HS-27A (cell line): ENCODE results near the gene SKI.
A peak's percentile ranks its signal among the peaks of the same experiment; 100 is the strongest.

ENCODE experiments used
- DNase-seq: peaks from one replicate; pipeline ENCODE4 v3.0.0-alpha.2; 2012; ENCODE audit warnings: low read depth, missing footprints

SKI gene

DNA sequence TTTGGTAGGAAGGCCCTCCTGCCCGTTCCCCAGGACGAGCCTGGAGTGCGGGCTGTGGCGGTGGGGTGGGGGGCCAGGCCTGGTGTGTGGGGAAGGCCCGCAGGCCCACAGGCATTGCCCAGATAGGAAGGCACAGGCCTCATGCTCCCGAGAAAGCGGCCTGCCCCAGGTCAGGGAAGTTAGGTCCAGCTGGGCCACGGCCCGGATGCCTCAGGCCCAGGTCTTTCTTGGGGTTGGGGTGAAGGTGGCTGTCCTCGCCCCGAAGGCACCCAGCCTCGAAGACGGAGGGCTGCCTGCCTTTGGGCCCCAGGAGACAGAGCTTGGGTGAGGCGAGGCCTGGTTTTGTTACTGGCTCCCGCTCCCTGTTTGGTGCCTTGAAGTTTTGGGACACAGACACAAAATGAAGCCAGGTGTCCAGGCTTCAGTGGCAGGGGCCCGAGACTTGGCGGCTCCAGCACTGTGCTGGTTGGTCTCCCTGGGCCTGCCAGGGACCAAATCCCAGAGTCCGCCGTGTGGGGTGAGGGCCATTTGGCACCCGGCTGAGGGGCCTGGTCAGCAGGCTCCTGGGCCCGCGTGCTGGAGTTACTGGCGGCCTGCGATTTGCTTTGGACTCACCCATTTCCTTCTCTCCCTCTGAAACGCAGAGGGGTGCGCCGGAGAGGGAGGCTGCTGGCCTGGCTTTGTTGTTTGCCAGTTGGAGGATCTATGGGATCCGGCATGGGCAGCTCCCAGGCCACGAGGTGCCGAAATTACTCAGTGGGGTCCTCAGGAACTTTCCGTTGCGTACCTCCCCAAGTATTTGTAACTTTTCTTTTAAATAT is 2.0 kb downstream of the SKI start:
- peak; percentile 26 for DNase-seq

DNA sequence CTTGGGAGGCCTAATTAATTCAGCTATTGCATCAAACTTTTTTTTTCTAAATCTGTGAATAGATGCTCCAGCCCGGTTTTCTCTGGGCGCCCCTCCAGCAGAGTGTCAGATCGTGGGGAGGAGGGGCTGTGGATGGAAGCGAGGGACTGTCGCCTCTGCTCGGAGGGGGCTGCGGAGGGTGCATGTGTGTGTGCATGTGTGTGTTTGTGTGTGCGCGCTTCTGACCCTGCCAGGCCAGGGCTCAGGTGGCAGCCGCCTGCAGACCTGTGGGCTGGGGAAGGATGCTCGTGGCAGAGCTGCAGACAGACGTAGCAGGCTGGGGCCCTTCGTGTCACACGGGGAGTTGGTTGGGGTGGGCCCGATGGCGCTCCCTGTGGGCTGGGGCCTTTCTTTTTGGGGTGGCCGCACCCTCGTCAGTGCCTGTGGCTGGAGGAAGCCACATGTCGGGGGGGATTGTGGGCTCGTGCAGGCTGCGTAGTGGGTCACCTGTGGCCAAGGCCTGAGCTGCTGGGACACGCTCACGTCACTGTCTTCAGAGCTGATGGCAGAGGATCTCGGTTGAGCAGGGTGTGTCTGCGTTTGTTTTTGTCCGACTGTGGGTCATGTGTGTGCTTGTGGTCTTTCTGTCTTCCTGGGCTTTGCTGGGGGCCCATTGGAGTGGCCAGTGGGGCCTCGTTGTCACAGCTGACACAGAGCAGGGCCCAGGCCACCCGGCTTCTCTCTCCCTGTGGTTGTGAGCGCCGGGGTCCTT is 2.8 kb downstream of the SKI start:
- DNase-seq: no peak

DNA sequence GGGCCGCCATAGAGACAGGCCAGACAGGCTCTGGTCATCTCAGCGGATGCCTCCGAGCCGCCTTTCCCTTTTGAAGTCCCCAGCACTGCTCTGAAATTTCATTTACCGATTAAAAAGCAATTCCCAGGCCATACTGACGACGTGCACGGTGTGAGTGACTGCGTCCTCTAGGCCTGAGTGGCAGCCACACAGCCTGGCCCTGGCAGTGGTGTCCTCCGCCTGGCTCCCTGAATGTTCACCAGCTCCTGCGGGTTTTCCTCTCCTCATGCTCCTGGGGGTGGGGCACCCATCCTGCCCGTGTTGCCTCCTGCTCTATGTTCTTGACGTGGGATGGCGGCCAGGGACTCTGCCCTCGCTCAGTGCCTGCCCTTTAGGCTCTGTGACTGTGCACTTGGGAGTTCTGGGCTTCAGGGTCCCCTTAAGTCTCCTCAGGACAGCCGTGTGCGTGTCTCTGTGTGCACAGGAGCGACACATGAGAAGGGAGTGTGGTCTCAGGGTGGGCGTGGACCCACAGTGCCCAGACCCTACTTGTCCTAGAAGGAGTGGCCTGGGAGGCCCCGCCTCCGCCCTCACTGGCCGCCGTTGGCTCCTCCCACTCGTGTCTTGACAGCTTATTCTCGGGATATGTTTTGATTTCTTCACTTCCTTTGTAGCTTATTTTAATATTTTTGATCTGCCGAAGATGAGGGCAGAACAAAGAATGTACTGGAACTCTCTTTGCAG is 3.6 kb downstream of the SKI start:
- no peak for DNase-seq

DNA sequence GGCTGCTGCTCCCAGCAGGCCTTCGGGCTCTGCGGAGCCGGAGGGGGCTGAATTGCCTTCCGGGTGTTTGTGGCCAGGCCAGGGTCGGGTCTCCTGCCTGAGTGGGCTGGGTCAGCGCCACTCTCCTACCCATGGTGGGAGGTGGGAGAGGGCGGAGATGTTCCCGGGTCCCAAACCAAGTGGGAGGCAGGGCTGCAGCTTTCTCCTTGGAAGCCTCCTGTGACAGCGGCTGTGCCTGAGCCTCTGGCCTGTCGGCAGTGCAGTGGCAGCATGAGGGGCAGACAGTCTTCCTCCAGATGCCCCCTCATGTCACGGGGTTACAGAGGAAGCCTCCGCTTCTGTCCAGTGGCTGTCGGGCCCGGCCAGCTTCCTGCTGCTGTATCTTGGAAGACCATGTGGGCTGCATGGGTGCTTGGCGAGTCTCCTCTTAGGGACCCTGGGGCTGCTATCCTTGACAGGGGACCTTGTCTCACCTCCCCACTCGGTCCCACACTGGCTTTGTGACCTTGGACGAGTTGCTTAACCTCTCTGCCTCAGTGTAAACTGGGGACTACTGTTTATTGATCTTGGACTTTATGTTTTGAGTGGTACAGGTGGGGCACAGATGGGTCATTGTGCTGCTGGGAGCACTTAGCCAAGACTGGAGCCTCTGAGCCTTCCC is 4.3 kb downstream of the SKI start:
- DNase-seq: no peak

DNA sequence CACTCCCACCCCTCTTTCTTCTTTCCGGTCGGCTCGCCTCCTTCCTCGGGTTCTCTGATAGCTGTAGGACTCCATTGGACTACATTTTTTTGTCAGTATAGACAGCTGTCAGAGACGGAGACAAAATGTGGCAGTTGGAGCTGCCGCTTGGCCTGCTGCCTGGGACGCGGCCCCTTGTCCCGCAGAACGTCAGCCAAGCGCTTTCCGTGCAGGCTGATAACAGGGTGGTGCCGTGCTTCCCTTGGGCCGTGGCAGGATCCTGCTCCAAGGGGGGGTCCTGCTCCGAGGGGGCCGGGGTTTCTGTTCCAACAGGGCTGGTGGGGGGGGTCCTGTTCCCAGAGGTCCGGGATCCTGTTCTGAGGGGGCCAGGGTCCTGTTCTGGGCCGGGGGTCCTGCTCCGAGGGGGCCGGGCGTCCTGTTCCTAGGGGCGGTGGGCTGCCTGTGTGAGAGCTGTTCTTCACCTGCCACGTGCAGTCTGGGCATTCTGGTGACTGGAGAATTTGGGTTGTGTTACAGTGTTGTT is 4.9 kb downstream of the SKI start:
- DNase-seq: no peak

DNA sequence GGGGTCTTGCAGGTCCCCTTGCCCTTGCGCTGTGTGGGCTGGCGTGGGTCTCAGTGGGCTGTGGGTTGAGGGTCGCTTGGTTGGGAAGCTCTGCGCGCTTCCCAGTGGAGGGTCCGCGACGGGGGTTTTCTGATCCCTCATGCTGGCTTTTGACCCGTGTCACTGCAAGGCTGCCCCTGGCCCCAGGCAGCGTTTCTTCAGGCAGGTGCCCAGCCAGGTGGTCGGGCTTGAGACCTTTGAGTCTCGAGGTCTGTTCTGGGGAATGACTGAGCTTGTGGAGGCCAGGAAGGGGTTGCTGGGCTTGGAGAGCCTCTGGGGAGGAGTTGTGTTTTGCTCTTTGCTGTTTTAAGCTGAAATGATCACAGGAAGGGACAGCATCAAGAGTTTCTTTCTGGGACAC is 5.3 kb downstream of the SKI start:
- DNase-seq: no peak

DNA sequence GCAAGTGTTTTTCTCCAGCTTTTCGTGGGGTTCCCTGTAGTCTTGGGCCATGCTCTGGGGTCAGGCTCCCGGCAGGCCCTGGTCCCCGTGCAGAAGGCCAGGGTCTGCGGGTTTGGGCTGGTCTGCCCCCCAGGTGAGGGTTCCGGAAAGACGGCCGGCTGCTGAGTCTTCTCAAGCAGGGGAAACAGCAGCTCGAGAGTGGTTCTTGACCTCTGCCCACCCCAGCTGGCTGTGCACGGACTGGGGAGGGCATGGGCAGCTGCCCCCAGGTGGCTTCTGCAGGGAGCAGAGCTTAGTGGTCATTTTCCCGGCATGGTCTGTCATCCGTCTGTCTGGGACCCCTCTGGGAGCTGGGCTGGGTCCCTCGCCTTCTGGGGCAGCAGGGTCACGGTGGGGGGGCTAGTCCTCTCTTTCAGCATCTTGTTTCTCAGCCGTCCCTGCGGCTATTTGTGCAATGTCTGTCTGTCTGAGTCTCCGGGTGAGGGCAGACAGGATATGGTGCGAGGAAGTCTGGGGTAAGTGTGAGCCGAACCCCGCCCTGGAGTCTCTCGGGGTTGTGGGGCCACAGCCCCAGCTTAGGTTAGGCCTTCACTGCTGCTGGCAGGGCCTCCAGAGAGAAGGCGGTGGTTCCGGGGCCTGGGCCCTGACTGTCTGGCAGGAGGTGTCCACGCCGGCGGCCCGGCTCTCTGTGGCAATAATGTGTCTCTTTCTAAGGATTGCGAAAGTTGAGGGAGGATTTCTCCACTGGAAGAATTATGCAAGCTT is 6.1 kb downstream of the SKI start:
- DNase-seq: no peak

DNA sequence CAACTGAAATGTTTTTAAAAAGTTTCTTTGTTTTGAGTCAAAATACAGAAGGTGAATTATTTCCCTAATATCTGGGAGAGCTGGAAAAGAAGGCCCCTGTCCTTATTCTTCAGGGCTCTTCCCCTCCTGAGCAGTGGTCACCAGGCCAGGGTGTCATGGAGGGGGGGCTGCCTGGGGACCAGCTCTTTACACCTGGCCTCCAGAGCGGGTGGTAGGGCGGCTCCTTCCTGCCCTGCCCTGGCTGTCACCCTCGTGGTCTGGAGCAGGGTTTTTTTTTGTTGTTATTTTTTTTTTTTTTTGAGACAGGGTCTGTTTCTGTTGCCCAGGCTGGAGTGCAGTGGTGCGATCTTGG is 6.6 kb downstream of the SKI start:
- DNase-seq: no peak

DNA sequence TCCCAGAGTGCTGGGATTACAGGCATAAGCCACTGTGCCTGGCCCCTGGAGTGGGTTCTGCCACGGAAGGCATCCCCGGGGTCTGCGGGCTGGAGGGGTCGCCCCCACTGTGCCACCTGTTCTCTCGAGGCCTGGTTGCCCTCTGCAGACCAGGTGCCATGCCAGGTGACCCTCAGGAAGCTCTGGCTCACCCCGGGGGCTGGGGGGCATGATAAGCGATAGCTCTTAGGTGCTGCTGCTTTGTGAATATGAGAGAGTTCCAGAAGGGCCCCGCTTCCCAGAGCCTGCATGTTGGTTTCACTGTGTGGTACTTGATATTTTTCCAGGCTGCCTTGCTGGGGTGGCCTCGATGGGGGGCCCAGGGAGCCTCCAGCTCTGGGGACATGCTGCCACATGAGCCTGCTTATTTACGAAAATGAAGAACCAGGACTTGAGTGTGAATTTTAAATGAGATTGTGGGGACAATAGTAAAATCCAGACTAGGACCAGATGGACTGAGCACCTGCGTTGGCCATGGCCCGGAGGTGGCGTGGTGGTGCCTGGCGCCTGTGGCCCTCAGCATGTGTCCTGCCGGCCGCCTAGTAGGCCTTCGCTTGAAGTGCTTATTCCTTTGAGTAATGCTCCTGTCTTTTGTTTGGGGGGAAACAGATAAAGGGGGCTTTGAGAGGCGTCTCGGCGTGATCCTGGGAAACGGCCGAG is 7.3 kb downstream of the SKI start:
- no peak for DNase-seq

DNA sequence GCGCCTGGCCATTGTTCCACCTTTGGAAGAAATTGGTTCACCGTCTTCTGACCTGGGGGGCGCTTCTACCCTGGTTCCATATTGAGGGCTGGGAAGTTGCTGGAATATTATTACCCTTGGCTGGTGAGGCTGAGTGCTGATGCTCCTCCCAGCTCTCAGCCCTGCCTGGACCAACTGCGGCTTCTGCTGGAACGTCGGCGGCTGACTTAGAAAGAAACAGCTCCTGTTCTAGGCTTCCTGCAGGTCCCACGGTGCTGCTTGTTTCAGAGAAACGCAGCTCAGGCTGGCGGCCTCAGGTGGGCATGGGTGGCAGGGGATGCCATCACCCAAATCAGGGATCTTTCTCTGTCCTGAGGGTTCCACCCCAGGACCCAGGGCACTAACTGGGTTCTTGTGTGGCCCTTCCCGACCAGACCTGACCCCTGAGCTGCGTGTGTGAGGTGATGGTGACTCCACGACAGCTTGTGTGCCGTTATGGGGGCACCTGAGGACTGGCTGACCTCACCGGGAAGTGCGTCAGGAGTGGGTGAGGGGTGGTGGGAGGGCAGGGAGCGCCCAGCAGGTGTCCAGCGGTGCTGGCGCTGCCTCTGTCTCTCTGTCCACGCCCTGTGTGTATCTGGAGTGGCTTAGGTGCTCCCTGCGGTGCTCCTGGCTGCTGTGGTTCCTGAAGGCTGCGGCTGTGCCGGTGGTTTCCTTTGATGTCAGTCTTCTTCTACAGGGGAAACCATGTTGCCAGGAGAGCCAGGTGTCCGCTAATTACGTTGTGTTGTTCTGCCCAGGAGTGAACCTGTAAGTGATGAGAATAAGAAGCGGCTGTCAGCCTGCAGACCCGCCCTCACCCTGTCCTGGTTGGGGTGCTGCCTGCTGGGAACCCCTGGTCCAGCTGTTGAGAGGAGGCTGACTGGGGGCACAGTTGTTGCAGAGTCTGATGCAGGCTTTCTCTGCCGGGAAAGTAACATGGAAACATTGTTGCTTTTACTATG is 8.9 kb downstream of the SKI start:
- no peak for DNase-seq

DNA sequence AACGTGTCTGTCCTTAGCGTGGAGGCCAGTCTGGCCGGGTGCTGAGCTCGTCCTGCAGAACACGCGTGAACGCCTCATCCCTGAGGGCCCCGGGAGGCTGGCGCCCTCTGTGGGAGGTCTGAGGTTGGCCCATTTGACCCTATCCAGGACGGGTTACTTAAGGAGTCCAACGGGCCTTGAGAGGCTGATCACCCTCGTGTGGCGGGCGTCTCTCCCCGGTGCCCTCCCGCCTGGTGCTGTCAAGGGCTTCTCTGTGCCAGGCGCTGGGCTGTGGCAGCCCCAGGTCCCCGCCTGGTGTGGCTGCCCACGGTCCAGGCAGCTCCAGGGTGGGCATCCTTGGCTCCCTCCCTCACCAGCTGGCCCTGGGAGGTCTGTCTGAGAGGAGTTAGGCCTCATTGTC is 9.7 kb downstream of the SKI start:
- no peak for DNase-seq

DNA sequence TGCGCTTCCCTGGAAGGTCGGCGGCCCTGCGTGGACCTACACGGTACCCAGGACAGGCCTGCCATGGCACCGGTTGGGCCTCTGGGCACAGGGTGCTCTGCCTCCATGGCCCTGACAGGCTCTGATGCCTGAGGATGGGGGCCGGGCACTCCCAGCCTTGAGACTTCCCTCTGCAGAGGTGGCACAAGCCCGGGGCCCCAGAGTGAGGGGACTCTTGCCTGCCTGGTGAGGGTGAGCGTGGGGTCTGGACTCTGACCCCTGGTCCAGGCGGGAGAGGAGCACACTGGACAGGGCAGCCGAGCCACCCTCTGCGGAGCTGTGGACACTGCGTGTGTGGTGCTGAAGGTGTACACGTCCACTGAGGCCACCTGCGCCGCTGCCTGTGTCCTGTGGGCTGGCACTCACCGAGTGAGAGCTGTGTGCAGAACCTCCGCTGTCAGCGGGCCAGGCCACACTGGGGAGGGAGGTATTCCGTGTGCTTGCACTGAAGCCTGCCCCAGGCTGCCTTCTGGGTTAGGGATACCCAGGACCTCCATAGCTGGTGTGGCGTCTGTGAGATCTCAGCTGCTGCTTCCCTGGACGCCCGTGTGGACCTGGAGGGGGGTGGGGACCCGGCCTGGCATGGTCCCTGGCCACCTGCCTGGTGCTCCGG is 10.4 kb downstream of the SKI start:
- no peak for DNase-seq

DNA sequence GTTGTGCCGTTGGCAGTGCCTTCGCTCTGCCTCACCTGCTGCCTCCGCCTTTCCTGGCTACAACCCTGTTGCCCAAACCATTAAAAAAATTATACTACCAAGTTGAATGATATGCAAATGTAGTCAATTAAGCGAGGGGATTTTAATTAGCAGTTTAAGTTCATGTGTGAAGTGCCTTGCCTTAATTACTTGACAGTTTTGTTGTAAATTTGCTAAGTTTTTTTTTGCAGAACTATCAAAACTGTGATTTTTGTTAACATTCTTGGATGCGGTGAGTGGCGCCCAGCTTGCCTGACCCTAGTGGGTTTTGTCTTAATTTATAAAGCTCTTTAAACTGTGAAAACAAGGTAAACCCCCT is 10.9 kb downstream of the SKI start:
- DNase-seq: no peak

DNA sequence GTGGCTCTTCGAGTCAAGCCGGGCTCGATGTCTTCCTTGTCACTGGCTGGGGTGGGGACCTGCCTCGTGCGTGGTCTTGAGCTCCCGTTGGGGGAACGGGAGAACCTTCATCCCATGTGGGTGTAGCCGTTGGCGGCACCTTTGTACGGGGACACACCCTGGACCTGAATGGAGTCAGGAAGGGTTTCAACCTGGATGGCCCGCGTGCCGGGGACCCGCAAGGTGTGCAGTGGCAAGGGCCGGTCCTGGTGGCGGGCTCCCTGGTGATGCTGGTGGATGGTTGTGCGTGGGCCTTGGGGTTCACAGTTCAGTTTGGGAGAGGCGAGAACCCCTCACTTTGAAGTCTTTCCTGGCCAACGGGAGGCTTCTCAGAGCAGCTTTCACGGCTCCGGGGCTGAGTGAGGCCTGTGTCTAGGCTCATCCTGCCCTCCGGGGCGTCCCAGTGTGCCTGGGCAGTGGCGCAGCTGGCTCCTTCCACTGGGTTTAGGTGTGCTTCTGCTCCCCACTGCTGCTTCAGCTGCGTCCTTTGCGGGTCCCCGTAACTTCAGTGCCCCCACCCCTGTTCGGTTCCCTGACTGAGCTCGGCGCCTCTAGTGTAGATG is 11.4 kb downstream of the SKI start:
- DNase-seq: no peak

DNA sequence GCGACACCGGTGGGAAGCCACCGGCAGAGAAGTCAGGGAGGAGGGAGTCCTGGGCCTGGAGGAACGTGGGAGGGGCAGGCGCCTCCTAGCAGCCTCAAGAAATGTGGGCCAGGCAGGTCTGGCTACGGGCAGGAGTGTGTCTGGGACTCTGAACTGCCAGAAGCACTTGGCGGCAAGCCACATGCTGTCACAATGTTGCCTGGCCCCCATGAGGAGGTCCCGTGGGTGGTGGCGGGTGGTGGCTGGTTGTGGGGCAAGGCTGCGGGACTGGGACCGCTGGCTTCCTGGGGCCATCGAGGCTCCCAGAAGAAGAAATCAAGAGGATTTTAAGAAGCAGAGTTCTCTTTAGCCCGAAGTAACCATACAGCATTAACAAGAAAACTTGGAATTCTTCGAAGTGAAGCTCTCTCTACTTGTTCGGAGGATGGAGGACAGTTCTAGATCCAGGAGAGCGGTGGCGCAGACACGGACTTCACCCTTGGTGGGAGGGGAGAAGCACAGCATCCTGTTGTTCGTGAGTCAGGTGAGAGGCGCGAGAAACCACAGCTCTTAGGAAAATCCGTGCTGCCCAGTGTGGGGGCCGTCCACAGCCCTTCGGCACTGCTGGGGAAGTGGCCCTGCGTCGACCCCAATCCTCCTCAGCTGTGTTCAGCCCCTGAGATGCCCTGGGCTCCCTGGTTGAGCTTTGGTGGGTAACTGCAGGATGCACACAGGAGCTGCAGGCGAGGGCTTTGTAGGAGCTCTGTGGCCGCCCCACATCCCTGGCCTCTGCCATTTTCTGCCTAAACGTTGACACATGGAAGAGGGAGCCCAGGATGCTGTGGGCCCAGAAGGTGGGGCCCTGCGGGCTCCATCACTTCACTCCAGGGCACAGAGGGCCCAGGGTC is 12.4 kb downstream of the SKI start:
- no peak for DNase-seq

DNA sequence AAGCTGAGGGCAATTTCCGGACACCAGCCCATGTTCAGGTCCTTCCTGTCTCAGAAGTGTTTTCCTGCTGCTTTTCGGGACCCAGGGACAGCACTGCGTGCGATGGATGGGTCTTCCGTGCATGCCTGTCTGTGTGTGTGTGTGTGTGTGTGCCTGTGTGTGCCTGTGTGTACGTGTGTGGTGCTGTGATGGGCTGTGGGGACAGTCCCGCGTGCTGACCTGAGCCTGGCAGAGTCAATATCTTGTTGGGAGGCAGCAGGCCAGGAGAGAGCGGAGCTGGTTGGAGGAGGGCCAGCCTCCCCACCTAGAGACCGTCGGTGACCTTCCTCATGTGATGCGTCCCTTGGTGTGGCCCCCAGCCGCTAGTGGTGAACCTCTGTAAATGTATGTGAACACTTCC is 13.7 kb downstream of the SKI start:
- no peak for DNase-seq

DNA sequence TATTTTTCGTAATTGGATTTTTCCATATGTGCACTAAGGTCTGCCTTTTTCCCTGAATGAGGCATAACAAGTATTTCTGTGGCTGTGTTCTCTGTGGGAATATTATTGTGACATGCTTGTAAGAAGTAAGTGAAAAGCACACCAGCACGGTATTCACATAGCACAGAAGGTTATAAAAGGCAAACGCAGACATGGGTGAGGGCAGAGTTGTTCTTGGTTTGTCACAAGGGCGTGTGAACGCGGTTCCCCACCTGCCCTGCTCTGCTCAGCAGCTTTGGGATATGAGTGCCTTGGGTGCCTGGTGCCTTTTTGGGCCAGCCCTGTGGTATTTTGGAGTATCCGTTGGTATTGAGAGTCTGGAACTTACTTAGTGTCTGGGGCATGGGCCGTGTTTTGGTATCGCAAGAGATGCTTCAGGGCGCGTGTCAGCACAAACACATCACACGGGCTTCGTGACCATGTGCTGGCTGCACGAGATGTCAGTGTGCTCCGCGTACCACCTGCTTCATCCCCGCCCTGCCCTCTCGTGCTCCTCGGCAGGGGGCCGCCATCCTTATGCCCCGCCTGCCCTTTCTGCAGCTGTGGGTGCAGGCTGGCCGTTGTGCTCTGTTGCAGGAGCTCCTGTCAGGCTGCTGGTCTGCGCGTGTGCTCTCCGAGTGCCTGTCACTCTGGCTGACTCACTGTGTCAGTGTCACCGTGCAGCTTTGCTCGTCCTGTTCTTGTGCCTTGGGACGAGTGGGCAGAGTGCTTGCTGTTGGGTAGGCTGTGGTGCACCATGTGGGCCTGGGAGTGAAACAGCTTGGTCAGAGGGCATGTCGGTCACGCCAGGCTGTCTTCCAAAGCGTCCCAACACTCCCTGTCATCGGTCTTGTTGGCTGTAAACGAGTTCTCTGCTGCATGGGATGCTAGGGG is 15.0 kb downstream of the SKI start:
- DNase-seq: no peak
